HG03135 (cell line): ENCODE results near the gene SLC49A3.
"Not testable (repeated sequence)": the region's sequence is repeated elsewhere in the genome, so short reads cannot be mapped to it uniquely, and the experiment has no call there.

Experiments
- ATAC-seq: cut with Tn5 transposase; IDR thresholded peaks from one replicate; pipeline ENCODE4 v1.9.1; 2021; ENCODE audit warnings: mild to moderate bottlenecking, moderate library complexity; ENCODE audit not compliant: unreplicated experiment

SLC49A3 gene

GRCh38 chr4:688854-689681 lies at the start of gene SLC49A3:
SLC49A3 (minus strand) TSS chr4:689151; CDS start chr4:689127, 24 bp downstream.
- ATAC-seq, result no peak

- not testable (repeated sequence) for ATAC-seq
Observed at GRCh38 chr4:736561-736960, 47.6 kb upstream of the SLC49A3 start.

GRCh38 chr4:735583-735982 lies 46.6 kb upstream of the SLC49A3 start:
- ATAC-seq, result no peak

- no peak for ATAC-seq
Observed at GRCh38 chr4:734951-735350, 46.0 kb upstream of the SLC49A3 start.

- no peak for ATAC-seq
Observed at GRCh38 chr4:734075-734474, 45.1 kb upstream of the SLC49A3 start.

- ATAC-seq, result no peak
Observed at GRCh38 chr4:733631-733980, 44.7 kb upstream of the SLC49A3 start.

- no peak for ATAC-seq
Observed at GRCh38 chr4:732911-733630, 44.1 kb upstream of the SLC49A3 start.

- ATAC-seq, result no peak
Observed at GRCh38 chr4:732486-732885, 43.5 kb upstream of the SLC49A3 start.

- not testable (repeated sequence) for ATAC-seq
Observed at GRCh38 chr4:731954-732353, 43.0 kb upstream of the SLC49A3 start.

- ATAC-seq, result not testable (repeated sequence)
Observed at GRCh38 chr4:730946-731904, 42.3 kb upstream of the SLC49A3 start.

- ATAC-seq, result no peak
Observed at GRCh38 chr4:730511-730910, 41.6 kb upstream of the SLC49A3 start.

- no peak for ATAC-seq
Observed at GRCh38 chr4:729336-730315, 40.7 kb upstream of the SLC49A3 start.

GRCh38 chr4:727576-727975 lies 38.6 kb upstream of the SLC49A3 start:
- no peak for ATAC-seq

- no peak for ATAC-seq
Observed at GRCh38 chr4:726838-727237, 37.9 kb upstream of the SLC49A3 start.

- ATAC-seq, result no peak
Observed at GRCh38 chr4:726235-726787, 37.4 kb upstream of the SLC49A3 start.

GRCh38 chr4:725391-726234 lies 36.7 kb upstream of the SLC49A3 start:
- ATAC-seq, result no peak

- no peak for ATAC-seq
Observed at GRCh38 chr4:723751-724530, 35.0 kb upstream of the SLC49A3 start.

- no peak for ATAC-seq
Observed at GRCh38 chr4:722851-723360, 34.0 kb upstream of the SLC49A3 start.
